K562 (cell line): ENCODE measurements around the gene ROBO2.

Experiments
- BCOR ChIP-seq: fragments of 450-650 bp; IDR thresholded peaks from 2 replicates; pipeline ENCODE4 v1.6.1; 2016
- ETV6 ChIP-seq, 3 experiments: fragments of 150-350 bp in 1 of 3; sonication (generic) in 1 of 3; formaldehyde crosslinking in 1 of 3; IDR thresholded peaks; 2 replicates each; pipeline versions ENCODE4 v1.6.1 to v1.8.0; 2014 to 2022; ENCODE audit warnings: borderline replicate concordance in 2 of 3, low read depth in 2 of 3, antibody characterized with exemption in 1 of 3, low read length in 1 of 3, mild to moderate bottlenecking in 1 of 3, missing genetic modification reagents in 1 of 3
- HNRNPH1 ChIP-seq: fragments of 200-400 bp; formaldehyde crosslinking; optimal IDR thresholded peaks from 2 replicates; pipeline ENCODE3; 2017; ENCODE audit warnings: low read depth, mild to moderate bottlenecking, low read length, moderate library complexity
- MAFF ChIP-seq: IDR thresholded peaks from 2 replicates; pipeline ENCODE4 v1.6.1; 2012; ENCODE audit warnings: low read length, improper control_type of control experiment
- PCBP2 ChIP-seq: fragments of 200-400 bp; formaldehyde crosslinking; IDR thresholded peaks from 2 replicates; pipeline ENCODE4 v1.6.1; 2018; ENCODE audit warnings: low read length, low read depth, mild to moderate bottlenecking, moderate library complexity; ENCODE audit not compliant: poor library complexity, severe bottlenecking
- POLR2AphosphoS5 ChIP-seq: IDR thresholded peaks from 2 replicates; pipeline ENCODE4 v1.6.1; 2011; ENCODE audit warnings: mild to moderate bottlenecking, low read depth, low read length, moderate library complexity; ENCODE audit not compliant: control insufficient read depth, insufficient read depth
- SP1 ChIP-seq: sonication (generic); formaldehyde crosslinking; IDR thresholded peaks from 2 replicates; pipeline ENCODE4 v1.8.1; 2022; ENCODE audit warnings: mild to moderate bottlenecking, missing genetic modification reagents
- ZNF217 ChIP-seq: sonication (generic); formaldehyde crosslinking; IDR thresholded peaks from 2 replicates; pipeline ENCODE4 v1.8.0; 2022; ENCODE audit warnings: mild to moderate bottlenecking, missing genetic modification reagents
- ZNF778 ChIP-seq: fragments of 450-650 bp; formaldehyde crosslinking; IDR thresholded peaks from 2 replicates; pipeline ENCODE4 v1.4.0; 2020; ENCODE audit warnings: mild to moderate bottlenecking, moderate library complexity
- TF ChIP-seq, protein P1 (sequence below): fragments of 200-800 bp; sonication (Bioruptor generic); IDR thresholded peaks from 2 replicates; pipeline ENCODE4 v1.6.1; 2016; ENCODE audit warnings: missing genetic modification characterization, missing compliant biosample characterization
- TF ChIP-seq, protein P2 (sequence below), 3 experiments: fragments of 200-800 bp in 1 of 3; sonication (Bioruptor generic) in 1 of 3; sonication (generic) in 1 of 3; formaldehyde crosslinking in 1 of 3; IDR thresholded peaks; 2 replicates each; pipeline versions ENCODE4 v1.6.1 to v1.8.0; 2016 to 2022; ENCODE audit warnings: mild to moderate bottlenecking in 2 of 3, missing compliant biosample characterization in 2 of 3, missing genetic modification characterization in 2 of 3, missing genetic modification reagents in 1 of 3

DNA sequence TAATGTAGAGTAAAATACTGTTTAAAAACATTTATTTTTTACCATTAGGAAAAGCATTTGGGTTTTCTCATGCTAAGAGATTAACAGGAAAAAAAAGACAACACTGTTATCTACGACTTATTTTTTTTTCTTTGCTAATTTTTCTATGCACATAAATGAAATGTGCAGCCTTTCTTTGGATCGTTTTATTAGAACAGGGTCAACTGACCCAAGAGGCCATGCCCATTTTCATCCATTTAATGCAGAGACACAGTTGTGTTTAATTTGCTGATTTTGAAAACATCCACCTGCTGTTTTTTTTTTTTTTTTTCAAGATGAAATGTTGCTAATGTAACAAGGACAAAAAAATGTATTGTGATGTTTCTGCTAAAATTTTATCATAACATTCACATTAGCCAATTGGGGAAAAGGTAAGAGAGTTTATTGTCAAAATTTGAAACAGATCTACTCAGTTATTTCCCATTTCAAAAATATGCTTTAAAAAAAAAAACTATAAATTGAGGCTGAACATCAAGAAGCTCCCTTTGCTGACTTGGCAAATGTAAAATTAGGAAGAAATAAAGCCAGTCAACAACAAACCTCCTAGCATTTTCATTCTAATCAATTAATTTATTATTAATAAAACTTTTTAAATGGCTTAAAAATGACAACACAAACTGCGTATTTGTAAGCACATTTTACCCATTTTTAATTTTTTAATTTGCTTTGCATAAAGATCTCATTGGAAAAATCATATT is 485.2 kb downstream of the ROBO2 start:
- TF ChIP-seq ZNF778 (CRISPR knock-in tag) (no peak), SP1 (no peak), HNRNPH1 (no peak), POLR2AphosphoS5 (no peak), ETV6 (IDR thresholded peaks at IDR 0.05; ENCODE audit: borderline replicate concordance in 1 of 2, low read depth in 2 of 2, low read length in 1 of 2) (no peak), ETV6 (CRISPR knock-in tag; IDR thresholded peaks at IDR 0.05; ENCODE audit: borderline replicate concordance) (no peak), ZNF217 (CRISPR knock-in tag) (no peak), BCOR (no peak), PCBP2 (no peak), MAFF (no peak)
- TF ChIP-seq, protein P1, sequence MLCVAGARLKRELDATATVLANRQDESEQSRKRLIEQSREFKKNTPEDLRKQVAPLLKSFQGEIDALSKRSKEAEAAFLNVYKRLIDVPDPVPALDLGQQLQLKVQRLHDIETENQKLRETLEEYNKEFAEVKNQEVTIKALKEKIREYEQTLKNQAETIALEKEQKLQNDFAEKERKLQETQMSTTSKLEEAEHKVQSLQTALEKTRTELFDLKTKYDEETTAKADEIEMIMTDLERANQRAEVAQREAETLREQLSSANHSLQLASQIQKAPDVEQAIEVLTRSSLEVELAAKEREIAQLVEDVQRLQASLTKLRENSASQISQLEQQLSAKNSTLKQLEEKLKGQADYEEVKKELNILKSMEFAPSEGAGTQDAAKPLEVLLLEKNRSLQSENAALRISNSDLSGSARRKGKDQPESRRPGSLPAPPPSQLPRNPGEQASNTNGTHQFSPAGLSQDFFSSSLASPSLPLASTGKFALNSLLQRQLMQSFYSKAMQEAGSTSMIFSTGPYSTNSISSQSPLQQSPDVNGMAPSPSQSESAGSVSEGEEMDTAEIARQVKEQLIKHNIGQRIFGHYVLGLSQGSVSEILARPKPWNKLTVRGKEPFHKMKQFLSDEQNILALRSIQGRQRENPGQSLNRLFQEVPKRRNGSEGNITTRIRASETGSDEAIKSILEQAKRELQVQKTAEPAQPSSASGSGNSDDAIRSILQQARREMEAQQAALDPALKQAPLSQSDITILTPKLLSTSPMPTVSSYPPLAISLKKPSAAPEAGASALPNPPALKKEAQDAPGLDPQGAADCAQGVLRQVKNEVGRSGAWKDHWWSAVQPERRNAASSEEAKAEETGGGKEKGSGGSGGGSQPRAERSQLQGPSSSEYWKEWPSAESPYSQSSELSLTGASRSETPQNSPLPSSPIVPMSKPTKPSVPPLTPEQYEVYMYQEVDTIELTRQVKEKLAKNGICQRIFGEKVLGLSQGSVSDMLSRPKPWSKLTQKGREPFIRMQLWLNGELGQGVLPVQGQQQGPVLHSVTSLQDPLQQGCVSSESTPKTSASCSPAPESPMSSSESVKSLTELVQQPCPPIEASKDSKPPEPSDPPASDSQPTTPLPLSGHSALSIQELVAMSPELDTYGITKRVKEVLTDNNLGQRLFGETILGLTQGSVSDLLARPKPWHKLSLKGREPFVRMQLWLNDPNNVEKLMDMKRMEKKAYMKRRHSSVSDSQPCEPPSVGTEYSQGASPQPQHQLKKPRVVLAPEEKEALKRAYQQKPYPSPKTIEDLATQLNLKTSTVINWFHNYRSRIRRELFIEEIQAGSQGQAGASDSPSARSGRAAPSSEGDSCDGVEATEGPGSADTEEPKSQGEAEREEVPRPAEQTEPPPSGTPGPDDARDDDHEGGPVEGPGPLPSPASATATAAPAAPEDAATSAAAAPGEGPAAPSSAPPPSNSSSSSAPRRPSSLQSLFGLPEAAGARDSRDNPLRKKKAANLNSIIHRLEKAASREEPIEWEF, result no peak
- TF ChIP-seq, protein P2, sequence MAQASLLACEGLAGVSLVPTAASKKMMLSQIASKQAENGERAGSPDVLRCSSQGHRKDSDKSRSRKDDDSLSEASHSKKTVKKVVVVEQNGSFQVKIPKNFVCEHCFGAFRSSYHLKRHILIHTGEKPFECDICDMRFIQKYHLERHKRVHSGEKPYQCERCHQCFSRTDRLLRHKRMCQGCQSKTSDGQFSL (CRISPR knock-in tag; IDR thresholded peaks at IDR 0.05), result no peak
- TF ChIP-seq, protein P2 (tag; IDR thresholded peaks at IDR 0.05), result no peak
